ENCODE results near the gene LTB4R2. TPM values are rescaled to one million over a fixed set of nuclear protein-coding genes. Genes with fewer than 3 reads are reported as not detected.

The LTB4R2 gene, protein sequence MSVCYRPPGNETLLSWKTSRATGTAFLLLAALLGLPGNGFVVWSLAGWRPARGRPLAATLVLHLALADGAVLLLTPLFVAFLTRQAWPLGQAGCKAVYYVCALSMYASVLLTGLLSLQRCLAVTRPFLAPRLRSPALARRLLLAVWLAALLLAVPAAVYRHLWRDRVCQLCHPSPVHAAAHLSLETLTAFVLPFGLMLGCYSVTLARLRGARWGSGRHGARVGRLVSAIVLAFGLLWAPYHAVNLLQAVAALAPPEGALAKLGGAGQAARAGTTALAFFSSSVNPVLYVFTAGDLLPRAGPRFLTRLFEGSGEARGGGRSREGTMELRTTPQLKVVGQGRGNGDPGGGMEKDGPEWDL
- 16.6 and 17.5 TPM in 2 replicates for total RNA-seq

DNA sequence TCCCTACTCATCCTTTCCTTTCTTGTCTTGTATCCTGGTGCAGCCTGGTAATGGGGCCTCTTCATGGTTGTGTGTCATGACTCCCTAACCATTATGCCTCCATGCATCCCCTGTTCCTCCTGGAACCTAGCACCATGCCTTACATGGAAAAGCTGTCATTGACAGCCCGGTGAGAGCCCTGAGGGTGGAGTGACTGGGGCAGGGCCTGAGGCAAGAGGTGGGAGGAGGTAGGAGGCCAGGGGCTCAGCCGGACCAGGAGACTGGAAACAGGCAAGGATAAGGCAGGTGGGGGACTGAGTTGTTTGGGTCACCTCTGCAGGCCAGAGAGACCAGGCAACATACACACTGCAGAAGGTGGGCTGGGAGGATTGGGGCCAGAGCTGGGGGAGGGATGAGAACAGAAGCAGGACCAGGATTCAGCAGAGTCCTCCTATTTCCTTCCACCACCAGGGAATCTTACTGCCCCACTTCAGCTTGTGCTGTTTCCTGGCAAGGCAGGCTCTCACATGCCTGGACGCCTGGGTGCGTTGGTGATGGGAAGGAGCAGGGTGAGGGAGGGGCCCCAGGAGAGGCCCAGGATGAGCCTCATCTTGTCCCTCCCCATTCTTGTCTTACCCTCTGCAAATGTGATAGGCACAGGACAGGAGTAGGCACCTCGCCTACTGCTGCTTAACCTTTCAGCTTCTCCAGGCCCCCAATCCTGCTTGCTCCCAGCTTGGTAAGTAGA, at the start of gene LTB4R2:
Gene LTB4R2, plus strand, starts transcription at position 603 of the 727 bp plus-strand sequence. CDS start 525 bp downstream, outside the sequence.
- intact Hi-C loops (cut with micrococcal nuclease): loop anchor here (2.0 to 5.0 kb wide), 2 partner anchors 23 to 123 kb away; no protein-coding TSS in a partner anchor

DNA sequence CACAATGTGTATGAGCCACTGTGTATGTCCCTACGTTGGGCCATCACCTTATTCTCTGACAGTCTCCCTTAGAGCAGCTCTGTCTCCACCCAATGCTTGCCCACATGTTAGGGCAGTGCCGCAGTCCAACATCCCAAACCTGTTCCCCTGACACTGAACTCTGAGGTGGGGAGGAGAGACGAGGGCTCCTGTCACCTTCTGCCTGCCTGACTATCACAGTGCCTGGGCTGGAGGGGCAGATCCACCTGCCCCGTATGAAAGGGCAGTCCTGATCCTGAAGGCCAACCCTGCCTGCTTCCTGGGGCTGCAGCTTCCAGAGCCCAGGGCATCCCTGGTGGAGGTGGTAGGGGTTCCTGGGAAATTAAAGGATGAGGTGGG, 49.2 kb upstream of the LTB4R2 start:
- intact Hi-C loops (cut with micrococcal nuclease): no loop called here

DNA sequence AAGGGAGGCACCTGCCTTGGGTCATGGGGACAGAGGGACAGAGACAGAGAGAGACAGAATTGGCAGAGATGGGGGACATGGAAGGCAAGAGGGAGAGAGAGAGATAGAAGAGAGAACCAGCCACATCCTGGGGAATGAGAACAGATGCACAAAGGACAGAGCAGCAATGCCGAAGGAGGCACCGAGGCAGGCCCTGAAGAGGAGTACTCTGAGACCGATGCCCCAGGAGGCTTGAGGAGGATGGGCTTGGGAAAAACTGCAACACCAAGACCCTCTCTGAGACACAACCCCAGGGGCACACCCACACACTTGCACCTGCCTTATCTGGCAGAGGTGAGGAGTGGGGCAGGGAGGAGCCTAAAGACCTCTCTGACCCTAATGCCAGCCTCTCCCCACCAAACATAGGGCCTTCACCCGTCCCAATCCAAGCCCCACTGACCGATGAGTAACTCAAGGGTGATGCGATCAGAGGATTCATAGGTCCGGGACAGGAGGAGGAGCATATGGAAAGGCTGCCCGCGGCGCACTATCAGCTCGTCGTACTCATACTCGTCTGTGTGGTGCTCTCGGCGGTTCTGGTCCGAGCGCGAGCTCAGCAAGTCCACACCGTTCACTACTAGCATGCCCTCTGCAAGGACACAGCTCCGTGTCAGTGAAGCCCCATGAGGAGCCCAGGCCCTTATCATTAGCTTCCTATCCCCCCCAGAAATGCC, 48.5 kb upstream of the LTB4R2 start:
- intact Hi-C loops (cut with micrococcal nuclease): no loop called here

DNA sequence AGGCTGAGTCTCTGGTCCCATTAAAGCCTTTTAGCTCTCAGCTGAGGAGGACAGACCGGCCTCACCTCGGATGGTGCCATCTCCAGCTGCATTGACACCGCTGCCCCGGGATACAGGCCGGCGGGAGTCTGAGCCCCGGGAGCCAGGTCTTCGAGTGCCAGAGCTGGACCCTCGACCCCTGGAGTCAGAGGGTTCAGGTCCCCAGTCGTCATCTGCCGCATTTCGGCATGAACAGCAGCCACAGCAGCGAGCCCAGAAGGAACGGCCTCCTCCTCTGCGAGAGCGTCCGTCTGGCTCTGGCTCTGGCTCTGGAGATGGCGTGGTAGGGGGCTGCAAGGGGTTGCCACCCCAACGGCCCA, 48.0 kb upstream of the LTB4R2 start:
- intact Hi-C loops (cut with micrococcal nuclease): no loop called here

DNA sequence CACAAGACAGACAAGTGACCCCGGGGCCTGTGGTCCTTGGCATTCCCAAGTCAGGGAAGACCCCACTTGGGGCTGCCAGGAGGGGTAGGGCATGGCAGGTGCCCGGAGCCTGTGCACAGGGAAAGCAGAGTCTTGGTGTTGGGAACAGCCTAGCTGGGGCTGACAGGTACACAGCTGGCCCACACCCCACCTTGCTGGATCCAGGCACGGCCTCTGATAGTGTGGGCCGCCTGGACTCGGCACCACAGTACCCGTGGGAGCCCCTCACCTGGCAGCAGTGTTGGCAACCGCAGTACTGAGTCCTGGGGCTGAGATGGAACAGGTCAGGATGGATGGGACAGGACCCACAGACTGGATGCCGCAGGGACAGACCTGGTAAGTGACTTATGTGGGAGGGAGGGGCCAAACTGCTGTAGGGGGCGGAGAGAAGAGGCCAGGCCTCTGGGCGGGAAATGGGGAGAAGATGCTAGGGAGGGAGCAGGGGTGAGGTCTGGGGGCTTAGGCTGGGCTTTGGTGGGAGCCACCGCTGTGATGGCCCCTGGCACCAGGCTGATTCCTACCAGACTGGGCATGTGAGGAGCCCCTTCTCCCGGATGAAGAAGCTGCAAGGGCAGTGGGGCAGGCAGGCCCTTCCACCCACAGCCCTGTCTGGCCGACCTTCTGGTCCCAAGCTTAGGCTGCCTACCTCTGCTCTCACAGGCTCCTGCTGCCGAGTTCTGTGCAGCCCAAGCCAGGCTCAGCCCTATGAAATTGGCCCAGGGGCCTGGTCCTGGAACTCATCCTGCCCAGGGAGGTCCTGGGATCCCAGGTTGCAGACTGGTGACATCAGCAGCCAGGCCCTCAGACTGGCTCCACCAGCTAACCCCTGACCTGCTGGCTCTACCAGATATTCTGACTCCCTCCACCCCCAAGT, 46.9 kb upstream of the LTB4R2 start, which contains the start of gene TGM1:
Gene TGM1, minus strand, starts transcription at position 357 of the 913 bp plus-strand sequence. CDS start 825 bp downstream, outside the sequence.
- intact Hi-C loops (cut with micrococcal nuclease): no loop called here

DNA sequence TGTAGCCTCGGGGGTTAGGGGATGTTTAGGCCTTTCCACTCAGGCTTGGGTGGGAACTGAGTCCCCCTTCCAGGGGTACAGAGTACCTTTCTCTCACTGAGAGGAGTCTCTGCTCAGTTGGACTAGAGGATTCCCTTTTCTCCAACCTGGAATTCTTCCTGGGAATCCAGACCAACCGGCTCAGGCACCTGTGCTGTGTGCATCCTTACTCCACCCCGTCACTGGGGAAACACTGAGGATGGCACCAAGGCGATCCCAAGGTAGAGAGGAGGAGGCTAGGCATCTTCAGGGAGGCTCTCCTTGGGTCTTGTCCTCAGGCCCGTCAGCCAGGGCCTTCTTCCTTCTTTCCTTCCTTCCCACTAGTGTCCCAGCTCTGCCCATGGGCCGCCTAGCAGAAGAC, 46.1 kb upstream of the LTB4R2 start:
- intact Hi-C loops (cut with micrococcal nuclease): no loop called here

DNA sequence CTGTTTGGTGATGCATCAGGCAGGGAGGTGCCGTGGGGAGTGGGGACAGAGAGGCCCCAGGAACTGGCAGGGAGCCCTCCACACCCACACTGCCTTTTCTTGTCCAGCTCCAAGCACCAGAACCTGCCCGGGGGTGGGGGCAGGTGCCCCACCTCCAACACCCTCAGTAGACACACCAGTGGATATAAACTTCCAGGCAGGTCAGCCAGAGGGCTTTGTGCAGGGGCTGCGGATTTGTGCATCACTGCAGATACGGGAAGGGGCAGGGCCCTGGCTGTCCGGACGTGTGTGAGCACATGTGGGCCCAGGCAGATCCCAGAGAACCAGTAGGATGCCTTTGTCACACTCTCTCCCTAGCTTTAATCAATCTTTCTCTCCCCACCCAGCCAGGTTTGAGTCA, 45.6 kb upstream of the LTB4R2 start:
- intact Hi-C loops (cut with micrococcal nuclease): no loop called here

DNA sequence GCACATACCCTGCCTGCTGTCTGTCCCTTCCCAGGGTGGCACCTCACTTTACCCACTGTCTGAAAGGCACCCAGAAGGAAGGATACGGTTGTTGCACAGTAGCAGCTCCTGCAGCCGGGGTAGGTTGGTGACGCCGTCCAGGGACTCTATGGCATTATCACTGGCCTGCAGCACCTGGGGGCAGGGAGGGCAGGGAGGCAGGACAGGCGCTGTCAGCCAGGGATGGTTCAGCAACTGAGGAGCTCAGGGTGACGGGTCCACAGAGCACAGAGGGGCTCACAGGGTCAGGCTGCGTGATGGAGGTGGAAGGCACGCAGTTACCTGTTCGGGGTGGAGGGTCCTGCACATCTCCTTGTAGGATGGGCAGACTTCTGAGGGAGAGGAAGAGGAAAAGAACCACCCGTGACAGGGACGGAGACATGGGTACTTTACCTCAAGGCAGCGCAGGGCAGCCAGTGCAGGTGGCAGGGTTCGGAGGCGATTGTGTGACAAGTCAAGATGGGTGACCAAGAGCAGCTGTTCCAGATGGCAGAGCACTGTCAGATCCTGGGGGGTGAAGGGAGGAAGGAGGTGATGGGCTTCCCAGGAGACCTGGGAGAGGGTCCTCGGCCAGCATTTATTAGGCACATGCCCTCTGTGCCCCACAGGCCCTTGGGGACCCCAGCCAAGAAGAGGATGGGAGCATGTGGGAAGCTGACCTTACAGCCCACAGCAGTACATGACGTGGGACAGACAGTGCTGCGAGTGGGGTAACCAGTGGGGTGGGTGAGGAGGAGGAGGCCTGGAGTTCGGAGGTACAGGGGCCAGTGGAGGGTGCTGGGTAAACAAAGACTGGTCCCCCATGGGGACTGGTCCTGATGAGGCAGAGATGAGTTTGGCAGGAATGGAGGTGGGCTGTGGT, 43.3 kb upstream of the LTB4R2 start:
- intact Hi-C loops (cut with micrococcal nuclease): no loop called here

DNA sequence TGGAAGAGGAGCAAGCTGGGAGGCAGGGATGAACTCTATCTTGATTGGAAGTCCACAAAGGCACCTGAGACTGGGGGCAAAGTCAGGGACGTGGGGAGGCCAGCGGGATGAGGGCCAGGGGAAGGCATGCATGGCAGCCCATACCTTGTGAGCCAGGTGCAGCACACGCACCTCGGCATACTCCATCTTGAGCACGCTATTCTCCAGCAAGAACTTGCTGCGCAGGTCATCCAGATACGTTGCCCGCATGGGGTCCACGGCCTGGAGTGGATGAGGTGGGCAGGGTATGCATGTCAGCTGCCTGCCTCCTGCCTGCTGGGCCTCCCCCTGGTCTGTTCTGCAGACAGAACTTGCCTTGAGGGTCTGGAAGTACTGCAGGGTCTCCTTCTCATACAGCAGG, 42.4 kb upstream of the LTB4R2 start:
- intact Hi-C loops (cut with micrococcal nuclease): no loop called here

DNA sequence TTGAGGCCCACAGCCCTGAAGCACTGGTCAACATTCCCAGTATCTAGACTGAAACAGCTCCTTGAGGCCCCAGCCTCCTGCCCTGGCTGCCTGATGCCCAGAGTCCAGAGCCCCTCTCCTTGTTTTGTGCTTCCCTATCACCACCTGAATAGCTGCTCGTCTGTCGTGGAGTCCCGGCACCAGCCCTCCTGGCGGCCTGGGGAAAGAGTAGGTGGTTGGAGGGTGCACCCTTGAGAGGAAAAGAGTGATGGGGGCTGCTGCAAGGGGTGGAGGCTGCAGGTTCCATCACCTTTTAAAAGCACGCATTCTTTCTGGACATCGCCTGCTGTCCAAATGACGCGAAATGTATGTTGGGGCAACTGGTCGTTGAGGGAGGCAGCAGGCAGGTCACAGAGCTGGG, 41.7 kb upstream of the LTB4R2 start:
- intact Hi-C loops (cut with micrococcal nuclease): no loop called here

DNA sequence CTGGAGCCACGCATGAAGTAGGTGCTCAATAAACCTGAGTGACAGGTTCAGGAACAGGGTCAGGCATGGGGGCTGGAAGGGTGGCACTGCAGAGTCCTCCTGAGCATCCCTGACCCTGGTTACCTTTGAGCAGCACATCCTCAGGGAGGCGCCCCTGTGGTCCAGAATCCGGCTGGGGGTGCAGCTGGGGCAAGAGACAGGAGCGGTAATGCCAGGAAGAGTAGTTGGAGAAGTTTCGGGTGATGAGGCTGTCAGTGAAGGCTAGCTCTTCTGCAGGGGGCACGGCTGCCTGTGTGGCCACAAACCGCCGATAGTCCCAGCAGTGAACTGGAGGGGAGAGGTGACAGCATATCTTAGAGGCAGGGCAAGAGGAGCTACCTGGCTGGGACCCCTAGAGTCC, 40.6 kb upstream of the LTB4R2 start:
- intact Hi-C loops (cut with micrococcal nuclease): no loop called here

DNA sequence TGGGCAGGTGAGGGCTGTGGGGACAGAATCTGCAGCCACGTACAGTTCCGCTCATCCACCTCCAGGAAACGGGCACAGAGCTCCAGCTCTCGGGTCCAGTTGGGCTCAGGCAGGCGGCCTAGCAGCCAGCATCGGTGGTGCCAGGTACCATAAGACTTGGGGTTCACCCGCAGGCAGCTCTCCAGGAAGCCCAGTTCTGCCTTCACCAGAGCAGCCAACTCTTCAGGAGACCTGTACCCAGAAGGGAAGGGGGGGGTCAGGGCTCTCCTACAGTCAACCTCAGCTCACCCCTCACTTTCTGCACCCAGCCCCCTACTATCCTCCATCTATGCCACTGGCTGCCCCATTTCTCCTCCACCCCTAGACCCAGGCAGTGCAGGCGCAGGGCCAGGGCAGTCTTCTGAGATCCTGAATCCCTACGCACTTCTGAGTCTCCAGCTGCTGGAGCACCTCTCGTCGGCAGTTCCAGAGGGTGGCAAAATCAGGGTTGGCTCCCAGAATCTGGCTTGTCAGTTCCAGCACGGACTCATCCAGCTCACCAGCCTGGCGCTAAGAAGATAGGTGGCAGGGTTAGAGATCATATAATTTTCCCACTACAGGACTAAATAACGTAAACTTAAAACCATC, 39.9 kb upstream of the LTB4R2 start:
- intact Hi-C loops (cut with micrococcal nuclease): no loop called here

DNA sequence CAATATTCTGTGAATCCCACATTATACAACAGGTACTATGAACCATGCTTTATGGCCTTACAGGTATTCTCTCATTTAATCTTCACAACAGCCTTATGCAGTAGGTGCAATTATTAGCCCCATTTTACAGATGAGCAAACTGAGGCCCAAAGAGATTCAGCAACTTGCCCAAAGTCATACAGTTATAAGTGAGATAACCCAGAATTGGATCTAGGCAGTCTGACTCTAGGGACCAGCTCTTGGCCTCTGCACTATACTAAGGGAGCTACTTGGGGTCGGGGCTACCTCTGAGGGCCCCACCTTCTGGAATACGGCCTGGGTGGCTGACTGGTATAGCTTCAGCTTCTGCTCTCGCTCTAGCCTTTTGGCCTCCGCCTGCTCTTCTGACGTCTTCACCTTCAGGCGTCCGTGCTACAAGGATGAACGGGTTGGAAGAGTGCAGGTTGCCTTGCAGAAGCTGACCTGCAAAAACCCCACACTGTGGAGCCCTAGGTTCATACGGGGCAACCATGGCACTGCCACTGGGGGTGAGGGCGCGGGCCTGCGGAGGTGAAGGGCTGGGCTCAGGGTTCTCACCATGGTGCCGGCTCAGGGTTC, 39.3 kb upstream of the LTB4R2 start:
- intact Hi-C loops (cut with micrococcal nuclease): loop anchor here (1.0 kb wide), 8 partner anchors 28 to 172 kb away; partner anchors contain the start of genes DHRS1, GMPR2, MDP1 and NEDD8

DNA sequence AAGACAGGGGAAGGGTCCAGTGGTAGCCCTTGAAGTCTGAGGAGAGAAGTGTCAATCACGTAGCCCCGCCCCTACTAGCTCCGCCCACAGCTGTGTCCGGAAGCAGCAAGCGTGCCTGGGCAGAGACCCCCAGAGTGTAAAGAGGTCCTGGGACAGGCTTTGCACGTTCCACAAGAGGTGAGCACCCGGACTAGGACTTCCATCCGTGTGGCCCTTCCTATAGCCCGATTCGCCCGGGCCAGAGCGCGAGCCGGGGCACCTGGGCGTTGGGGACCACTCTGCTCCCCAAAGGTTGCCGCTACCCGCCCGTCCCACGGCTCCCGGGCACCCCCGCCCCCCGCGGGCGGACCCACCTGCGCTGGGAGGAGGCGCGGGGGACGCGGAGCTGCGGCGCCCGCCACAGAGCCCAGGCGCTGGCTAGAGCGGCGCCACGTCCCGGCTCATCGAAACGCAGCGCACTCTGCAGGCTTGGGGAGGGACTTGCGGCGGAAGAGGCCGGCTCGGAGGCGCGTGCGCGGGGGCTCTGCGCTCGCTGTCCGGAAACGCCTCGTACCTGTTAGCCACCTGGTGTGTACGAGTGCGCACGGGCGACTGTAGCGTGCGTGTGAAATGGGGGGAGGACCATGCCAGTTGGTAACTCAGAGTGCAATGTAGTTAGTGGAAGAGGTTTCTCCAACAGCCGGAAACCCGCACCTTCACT, 38.7 kb upstream of the LTB4R2 start, which contains the start of gene RABGGTA:
Gene RABGGTA, minus strand, starts transcription at position 464 of the 700 bp plus-strand sequence. CDS start 482 bp downstream, outside the sequence.
- intact Hi-C loops (cut with micrococcal nuclease): loop anchor here (1.0 kb wide), 8 partner anchors 28 to 171 kb away; partner anchors contain the start of genes DHRS1, GMPR2, MDP1 and NEDD8

DNA sequence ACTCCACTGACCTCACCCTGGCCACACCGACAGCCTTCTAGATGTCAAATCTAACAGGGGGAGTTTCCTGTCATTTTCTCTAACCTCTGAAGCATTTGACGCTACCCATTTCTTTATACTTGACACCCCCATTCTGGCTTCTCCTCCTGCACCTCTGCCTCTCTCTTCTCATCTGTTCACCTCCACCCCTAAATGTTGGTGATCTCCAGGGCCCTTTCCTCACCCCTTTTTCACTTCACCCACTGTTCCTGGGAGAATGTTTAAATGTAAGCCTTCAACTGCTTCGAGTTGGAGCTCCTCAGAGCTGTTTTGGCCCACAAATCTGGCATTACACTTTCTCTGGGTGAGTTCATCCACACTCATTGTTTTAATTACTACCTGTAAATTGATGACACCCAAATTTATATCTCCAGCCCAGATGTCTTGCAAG, 38.1 kb upstream of the LTB4R2 start:
- intact Hi-C loops (cut with micrococcal nuclease): loop anchor here (1.0 kb wide), 8 partner anchors 27 to 170 kb away; partner anchors contain the start of genes DHRS1, GMPR2, MDP1 and NEDD8

DNA sequence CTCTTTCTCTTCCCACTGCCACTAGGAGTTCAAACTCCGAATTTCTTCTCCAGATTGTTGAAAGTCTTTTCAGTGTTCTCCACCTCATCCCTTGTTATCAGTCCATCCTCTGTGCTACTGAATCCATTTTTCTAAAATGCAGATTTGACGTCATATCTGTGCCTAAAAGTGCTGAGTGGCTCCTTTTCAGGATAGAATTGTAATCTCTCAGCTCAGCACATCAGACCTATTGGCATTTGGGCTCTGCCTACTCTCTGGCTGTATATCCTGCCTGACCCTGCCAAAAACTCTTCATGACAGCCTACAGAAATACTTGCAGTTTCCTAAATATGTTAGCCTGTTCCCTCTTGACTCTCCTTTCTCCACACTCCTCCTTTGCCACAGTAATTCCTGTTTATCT, 37.5 kb upstream of the LTB4R2 start:
- intact Hi-C loops (cut with micrococcal nuclease): no loop called here

DNA sequence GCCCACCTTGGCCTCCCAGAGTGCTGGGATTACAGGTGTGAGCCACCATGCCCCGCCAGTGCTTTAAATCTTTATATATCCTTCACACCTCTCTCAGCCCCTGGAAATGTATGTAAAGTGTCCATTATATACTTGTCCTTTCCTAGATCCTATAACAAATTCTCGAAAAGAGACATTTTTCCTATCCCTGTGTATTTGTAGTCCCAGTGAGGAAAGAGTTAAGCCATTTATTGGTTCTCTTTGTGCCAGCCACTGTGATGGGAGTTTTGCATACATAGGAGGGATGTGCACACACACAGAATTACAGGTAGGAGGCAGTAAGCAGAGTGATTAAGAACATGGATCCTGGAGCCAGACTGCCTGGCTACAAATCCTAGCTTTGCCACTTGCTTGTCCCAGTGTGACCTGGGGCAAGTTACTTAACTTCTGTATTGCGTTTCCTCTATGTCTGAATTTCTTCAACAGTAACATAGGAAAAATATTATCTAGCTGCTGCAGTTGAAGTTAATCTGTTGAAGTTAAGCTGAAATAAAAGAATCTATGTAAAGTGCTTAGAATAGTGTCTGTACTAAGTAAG, 36.4 kb upstream of the LTB4R2 start:
- intact Hi-C loops (cut with micrococcal nuclease): no loop called here

Data from T-helper 2 cell treated with Interferon-gamma antibody and Interleukin-4, amounts not matched to agents 100 ng/mL and 5 ng/mL, for 36 hours (primary cell).